OCI-LY3 (cell line): ENCODE measurements around the gene RASIP1.
"Not testable (repeated sequence)": the region's sequence is repeated elsewhere in the genome, so short reads cannot be mapped to it uniquely, and the experiment has no call there.

ENCODE experiments used
- H2AFZ ChIP-seq: fragments of 200-600, 300-600 bp; shearing (Covaris generic); 2 replicates; pipeline ENCODE4 v1.6.0; 2014; ENCODE audit warnings: antibody characterized with exemption, low read depth, low read length
- H3K27ac ChIP-seq: fragments of 200-600, 300-600 bp; sonication (generic); 2 replicates; pipeline ENCODE4 v1.5.1; 2014; ENCODE audit warnings: mild to moderate bottlenecking, low read length, moderate library complexity, mixed read lengths
- H3K27me3 ChIP-seq: fragments of 200-600, 300-600 bp; sonication (generic); 2 replicates; pipeline ENCODE4 v1.6.1; 2014; ENCODE audit warnings: low read depth, low read length, mixed read lengths
- H3K36me3 ChIP-seq: fragments of 200-600, 300-600 bp; sonication (generic); replicated peaks from 2 replicates; pipeline ENCODE3; 2014; ENCODE audit warnings: low read depth, low read length, mixed read lengths
- H3K4me1 ChIP-seq: fragments of 300-600, 200-600 bp; sonication (generic); 2 replicates; pipeline ENCODE4 v1.6.1; 2014; ENCODE audit warnings: low read length, mixed read lengths
- H3K4me2 ChIP-seq: fragments of 200-600, 300-600 bp; sonication (generic); 2 replicates; pipeline ENCODE4 v1.6.1; 2014; ENCODE audit warnings: low read length, mixed read lengths
- H3K4me3 ChIP-seq: fragments of 300-600, 200-600 bp; sonication (generic); 2 replicates; pipeline ENCODE4 v1.5.1; 2014; ENCODE audit warnings: antibody characterized with exemption, mild to moderate bottlenecking, low read length, moderate library complexity
- H3K79me2 ChIP-seq: fragments of 300-600, 200-600 bp; shearing (Covaris generic); 2 replicates; pipeline ENCODE4 v1.6.1; 2014; ENCODE audit warnings: mild to moderate bottlenecking, low read length, mixed read lengths
- H3K9ac ChIP-seq: fragments of 300-600, 200-600 bp; shearing (Covaris generic); 2 replicates; pipeline ENCODE4 v1.6.0; 2014; ENCODE audit warnings: mild to moderate bottlenecking, low read length, moderate library complexity
- H3K9me3 ChIP-seq: fragments of 200-600, 300-600 bp; shearing (Covaris generic); 2 replicates; pipeline ENCODE4 v1.6.1; 2014; ENCODE audit warnings: low read length, mixed read lengths; ENCODE audit not compliant: insufficient read depth
- H4K20me1 ChIP-seq: fragments of 200-600, 300-600 bp; sonication (generic); 2 replicates; pipeline ENCODE4 v1.6.1; 2016; ENCODE audit warnings: low read length, mixed read lengths; ENCODE audit not compliant: insufficient read depth
- CTCF ChIP-seq: fragments of 200-600, 300-600 bp; sonication (generic); IDR thresholded peaks from 2 replicates; pipeline ENCODE4 v1.5.1; 2014; ENCODE audit warnings: antibody characterized with exemption, low read length, low read depth
- EZH2phosphoT487 ChIP-seq: fragments of 200-600 bp; shearing (Covaris generic); IDR thresholded peaks from 2 replicates; pipeline ENCODE4 v1.6.1; 2018; ENCODE audit warnings: antibody characterized with exemption, mixed run types, low read depth

The RASIP1 gene

GRCh38 chr19:48681127-48681470 is 59.3 kb downstream of the RASIP1 start:
- Histone ChIP-seq H4K20me1 (no peaks in the 10 kb centered on the region), H3K27ac (no peak overlapping the region), H3K9me3 (no peaks in the 10 kb centered on the region), H3K27me3 (no peaks in the 10 kb centered on the region), H2AFZ (no peak overlapping the region), H3K9ac (no peak overlapping the region), H3K4me2 (no peak overlapping the region), H3K79me2 (no peaks in the 10 kb centered on the region), H3K4me1 (no peaks in the 10 kb centered on the region), H3K36me3 (no peaks in the 10 kb centered on the region), H3K4me3 (no peak overlapping the region)
- TF ChIP-seq CTCF = no peak
- TF ChIP-seq EZH2phosphoT487 = no peak

GRCh38 chr19:48680436-48681126 is 59.8 kb downstream of the RASIP1 start:
- no peak overlapping the region for H3K4me3 ChIP-seq
- H3K4me1 ChIP-seq = no peaks in the 10 kb centered on the region
- no peaks in the 10 kb centered on the region for H3K36me3 ChIP-seq
- no peak overlapping the region for H2AFZ ChIP-seq
- no peak overlapping the region for H3K27ac ChIP-seq
- no peaks in the 10 kb centered on the region for H3K27me3 ChIP-seq
- H3K4me2 ChIP-seq = no peak overlapping the region
- H3K9ac ChIP-seq = no peak overlapping the region
- H3K79me2 ChIP-seq = no peaks in the 10 kb centered on the region
- no peaks in the 10 kb centered on the region for H3K9me3 ChIP-seq
- H4K20me1 ChIP-seq = no peaks in the 10 kb centered on the region
- TF ChIP-seq EZH2phosphoT487 = no peak
- no peak for TF ChIP-seq CTCF

GRCh38 chr19:48680006-48680405 is 60.4 kb downstream of the RASIP1 start:
- not testable (repeated sequence) for H3K36me3 ChIP-seq, H3K4me3 ChIP-seq, H3K4me2 ChIP-seq, H2AFZ ChIP-seq, H3K27ac ChIP-seq, H3K4me1 ChIP-seq, H3K79me2 ChIP-seq, H4K20me1 ChIP-seq, H3K9me3 ChIP-seq, H3K27me3 ChIP-seq, H3K9ac ChIP-seq

GRCh38 chr19:48678201-48678600 is 62.2 kb downstream of the RASIP1 start:
- Histone ChIP-seq H3K4me1 (peaks cover 5% of the 10 kb centered on the region), H3K4me2 (no peak overlapping the region), H3K27me3 (no peaks in the 10 kb centered on the region), H3K9me3 (no peaks in the 10 kb centered on the region), H2AFZ (no peak overlapping the region), H3K36me3 (no peaks in the 10 kb centered on the region), H4K20me1 (no peaks in the 10 kb centered on the region), H3K27ac (no peak overlapping the region), H3K9ac (no peak overlapping the region), H3K79me2 (no peaks in the 10 kb centered on the region), H3K4me3 (no peak overlapping the region)
- TF ChIP-seq CTCF (no peak), EZH2phosphoT487 (no peak)

- Histone ChIP-seq H2AFZ (no peak overlapping the region), H3K79me2 (no peaks in the 10 kb centered on the region), H3K27me3 (no peaks in the 10 kb centered on the region)
Observed at GRCh38 chr19:48676887-48677286, 63.5 kb downstream of the RASIP1 start.

More at GRCh38 chr19:48676887-48677286, 63.5 kb downstream of the RASIP1 start:
- no peak for TF ChIP-seq EZH2phosphoT487
- TF ChIP-seq CTCF = no peak
- H3K36me3 ChIP-seq = no peaks in the 10 kb centered on the region
- no peak overlapping the region for H3K27ac ChIP-seq
- H3K9me3 ChIP-seq = no peaks in the 10 kb centered on the region
- no peaks in the 10 kb centered on the region for H4K20me1 ChIP-seq
- H3K4me2 ChIP-seq = no peak overlapping the region
- H3K9ac ChIP-seq = no peak overlapping the region
- no peak overlapping the region for H3K4me3 ChIP-seq
- H3K4me1 ChIP-seq = peaks cover 5% of the 10 kb centered on the region
